BJ (cell line): ENCODE data around the gene STK39. TPM values are rescaled to one million over a fixed set of nuclear protein-coding genes. Genes with fewer than 3 reads are reported as not detected.

Source experiments
- CTCF ChIA-PET: fragments of 350-600 bp; formaldehyde crosslinking; extraction: SDS; loops from one replicate; lab custom pipeline; 2021; ENCODE audit warnings: antibody characterized with exemption, inconsistent platforms; lab: Yijun Ruan, JAX
- POLR2A ChIA-PET: fragments of 300-600 bp; sonication (Branson Sonifier 250); formaldehyde crosslinking; extraction: SDS; loops from one replicate; lab custom pipeline; 2021; ENCODE audit warnings: antibody characterized with exemption; lab: Charles Lee
- DNase-seq: peaks from one replicate; pipeline ENCODE4 v3.0.0-alpha.2; 2011; ENCODE audit warnings: low read depth
- H3K27me3 ChIP-seq: 2 replicates; pipeline ENCODE4 v1.6.0; 2011; ENCODE audit warnings: low read length; ENCODE audit not compliant: control insufficient read depth, insufficient read depth
- H3K36me3 ChIP-seq: 2 replicates; pipeline ENCODE4 v1.5.1; 2011; ENCODE audit warnings: low read length; ENCODE audit not compliant: control insufficient read depth, insufficient read depth
- H3K4me3 ChIP-seq: 2 replicates; pipeline ENCODE4 v1.5.1; 2011; ENCODE audit warnings: low read depth, mild to moderate bottlenecking, control low read depth, low read length
- polyA plus RNA-seq: library from polyadenylated mRNA; depleted of rRNA; stranded (reverse); fragments of >200 nt; gene quantifications from 2 replicates; pipeline ENCODE4 v1.2.3, GENCODE V29; 2011
- TF ChIP-seq, protein P1 (sequence below): IDR thresholded peaks from 2 replicates; pipeline ENCODE4 v1.5.1; 2011; ENCODE audit warnings: low read depth, mild to moderate bottlenecking, control low read depth, inconsistent platforms, low read length, moderate library complexity; ENCODE audit not compliant: insufficient read depth

STK39 gene
- polyA plus RNA-seq, 1 experiment: 7.6 TPM

- DNase-seq: no peak
- TF ChIP-seq, protein P1, sequence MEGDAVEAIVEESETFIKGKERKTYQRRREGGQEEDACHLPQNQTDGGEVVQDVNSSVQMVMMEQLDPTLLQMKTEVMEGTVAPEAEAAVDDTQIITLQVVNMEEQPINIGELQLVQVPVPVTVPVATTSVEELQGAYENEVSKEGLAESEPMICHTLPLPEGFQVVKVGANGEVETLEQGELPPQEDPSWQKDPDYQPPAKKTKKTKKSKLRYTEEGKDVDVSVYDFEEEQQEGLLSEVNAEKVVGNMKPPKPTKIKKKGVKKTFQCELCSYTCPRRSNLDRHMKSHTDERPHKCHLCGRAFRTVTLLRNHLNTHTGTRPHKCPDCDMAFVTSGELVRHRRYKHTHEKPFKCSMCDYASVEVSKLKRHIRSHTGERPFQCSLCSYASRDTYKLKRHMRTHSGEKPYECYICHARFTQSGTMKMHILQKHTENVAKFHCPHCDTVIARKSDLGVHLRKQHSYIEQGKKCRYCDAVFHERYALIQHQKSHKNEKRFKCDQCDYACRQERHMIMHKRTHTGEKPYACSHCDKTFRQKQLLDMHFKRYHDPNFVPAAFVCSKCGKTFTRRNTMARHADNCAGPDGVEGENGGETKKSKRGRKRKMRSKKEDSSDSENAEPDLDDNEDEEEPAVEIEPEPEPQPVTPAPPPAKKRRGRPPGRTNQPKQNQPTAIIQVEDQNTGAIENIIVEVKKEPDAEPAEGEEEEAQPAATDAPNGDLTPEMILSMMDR: no peak
- no peaks in the 10 kb centered on the region for H3K27me3 ChIP-seq
- ChIA-PET CTCF (interaction anchor here (0.7 kb wide), 1 partner anchor 36 kb away, joined by 3 read pairs; no protein-coding TSS in a partner anchor), POLR2A (no interaction called here)
- no peaks in the 10 kb centered on the region; the same call in 1 of the 2 replicates for H3K36me3 ChIP-seq
- H3K4me3 ChIP-seq: no peak overlapping the region
Measured at GRCh38 chr2:168159754-168160585, 87.4 kb downstream of the STK39 start.

DNA sequence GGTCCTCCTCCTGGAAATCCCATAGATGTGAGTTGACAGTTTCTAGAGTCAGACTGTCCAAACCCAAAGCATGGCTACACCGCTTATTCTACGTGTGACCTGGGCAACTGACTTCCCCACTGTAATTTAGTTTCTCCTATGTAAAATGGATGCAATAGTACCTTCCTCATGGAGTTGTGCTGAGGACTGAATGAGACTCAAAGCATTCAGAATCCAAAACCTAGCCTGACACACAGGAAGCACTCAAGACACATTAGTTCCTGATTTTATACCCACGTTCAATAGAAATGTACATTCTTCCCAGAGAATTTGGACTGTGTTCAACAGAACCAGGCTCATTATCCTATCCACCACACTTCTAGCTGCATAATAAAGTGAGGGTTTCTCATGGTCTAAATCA is 88.8 kb downstream of the STK39 start:
- TF ChIP-seq, protein P1: no peak
- POLR2A ChIA-PET: no interaction called here

GRCh38 chr2:168157926-168158325 is 89.5 kb downstream of the STK39 start:
- no peak for DNase-seq
- Histone ChIP-seq H3K36me3 (no peaks in the 10 kb centered on the region; the same call in 1 of the 2 replicates), H3K4me3 (no peak overlapping the region), H3K27me3 (no peaks in the 10 kb centered on the region)
- POLR2A ChIA-PET: no interaction called here
- TF ChIP-seq, protein P1: no peak
- CTCF ChIA-PET: no interaction called here

More for the DNA sequence above, 88.8 kb downstream of the STK39 start:
- H3K4me3 ChIP-seq: no peak overlapping the region
- H3K27me3 ChIP-seq: no peaks in the 10 kb centered on the region
- no peaks in the 10 kb centered on the region; the same call in 1 of the 2 replicates for H3K36me3 ChIP-seq
- DNase-seq: no peak
- CTCF ChIA-PET: no interaction called here

DNA sequence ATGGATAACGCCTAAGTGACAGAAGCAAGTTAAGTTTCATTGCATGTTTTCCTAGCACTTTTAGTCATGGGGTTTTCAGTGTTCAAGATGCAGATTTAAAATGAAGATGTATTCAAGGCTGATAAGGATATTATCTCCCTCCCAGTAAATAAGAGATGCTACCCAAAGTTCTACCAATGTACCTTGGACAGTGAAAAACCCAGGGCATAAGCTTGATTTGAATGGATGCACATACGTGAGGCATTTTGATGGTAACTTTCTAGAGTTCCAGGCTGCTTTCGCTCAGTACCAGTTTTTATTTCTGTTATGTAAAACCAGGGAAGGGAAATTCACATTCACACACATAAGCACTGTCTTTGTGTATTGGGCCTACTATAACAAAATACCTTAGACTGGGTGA is 90.3 kb downstream of the STK39 start:
- H3K4me3 ChIP-seq: no peak overlapping the region
- no peak for DNase-seq
- TF ChIP-seq, protein P1: no peak
- ChIA-PET POLR2A (no interaction called here), CTCF (interaction anchor here (1.2 kb wide), 1 partner anchor 19 kb away, joined by 4 read pairs; no protein-coding TSS in a partner anchor)
- no peaks in the 10 kb centered on the region; the same call in 1 of the 2 replicates for H3K36me3 ChIP-seq
- H3K27me3 ChIP-seq: no peaks in the 10 kb centered on the region

GRCh38 chr2:168156661-168157060 is 90.7 kb downstream of the STK39 start:
- CTCF ChIA-PET: interaction anchor here (0.8 to 1.3 kb wide), 3 partner anchors 10 to 39 kb away, joined by 3 to 4 read pairs (median 3); no protein-coding TSS in a partner anchor
- Histone ChIP-seq H3K36me3 (peaks cover 1% of the 10 kb centered on the region; the same call in 1 of the 2 replicates), H3K27me3 (no peaks in the 10 kb centered on the region), H3K4me3 (no peak overlapping the region)
- DNase-seq: peak; percentile 75
- POLR2A ChIA-PET: no interaction called here
- TF ChIP-seq, protein P1: no peak
